GM12878 (cell line): ENCODE data around the gene PRRX2. TPM values are rescaled to one million over a fixed set of nuclear protein-coding genes. Genes with fewer than 3 reads are reported as not detected.

Experiments
- ATAC-seq: fragments of 200-7000 bp; cut with Tn5 transposase; 3 replicates; pipeline ENCODE4 v1.9.1; 2020; ENCODE audit warnings: mild to moderate bottlenecking, moderate library complexity
- BruUV-seq: library from RNA; stranded (reverse); fragments of 400-500 nt; replicated peaks from 2 replicates; lab custom pipeline; 2021; lab: Mats Ljungman, UMichigan
- CTCF ChIA-PET: fragments of 300-600 bp; sonication (Branson Sonifier 250); formaldehyde crosslinking; extraction: SDS; loops from one replicate; lab custom pipeline; 2021; ENCODE audit warnings: inconsistent platforms; lab: Yijun Ruan, JAX
- POLR2A ChIA-PET: fragments of 350-600 bp; formaldehyde crosslinking; extraction: SDS; loops from one replicate; lab custom pipeline; 2021; ENCODE audit warnings: inconsistent platforms; lab: Charles Lee
- RAD21 ChIA-PET: fragments of 300-600 bp; sonication (Branson Sonifier 250); formaldehyde crosslinking; loops from one replicate; lab custom pipeline; 2023; ENCODE audit warnings: antibody characterized with exemption; ENCODE audit not compliant: unreplicated experiment; lab: Charles Lee
- SMC1A ChIA-PET: fragments of 300-600 bp; sonication (Branson Sonifier 250); formaldehyde crosslinking; loops from one replicate; lab custom pipeline; 2023; ENCODE audit not compliant: unreplicated experiment, uncharacterized antibody; lab: Charles Lee
- DNase-seq: peaks from one replicate; pipeline ENCODE4 v3.0.0-alpha.2; 2011; ENCODE audit warnings: low read depth, low spot score
- FAIRE-seq: peaks from 3 replicates; lab custom pipeline; 2011; peaks lifted over from hg19 to GRCh38; lab: Jason Lieb, UNC
- H2AFZ ChIP-seq: 2 replicates; pipeline ENCODE4 v1.6.0; 2011; ENCODE audit warnings: low read depth, low read length, control low read depth; ENCODE audit not compliant: control insufficient read depth
- H3K27ac ChIP-seq: 2 replicates; pipeline ENCODE4 v1.5.1; 2011; ENCODE audit warnings: control low read depth; ENCODE audit not compliant: control insufficient read depth, insufficient read depth
- H3K27me3 ChIP-seq, 2 experiments: replicated peaks in 1 of 2; 2 replicates each; pipeline versions ENCODE4 v1.6.0 to v1.6.1; 2011; ENCODE audit warnings: low read length in 1 of 2; ENCODE audit not compliant: control insufficient read depth in 2 of 2, insufficient read depth in 2 of 2
- H3K36me3 ChIP-seq, 2 experiments: 2 replicates each; pipeline ENCODE4 v1.5.1; 2011; ENCODE audit warnings: low read length in 1 of 2; ENCODE audit not compliant: control insufficient read depth in 2 of 2, insufficient read depth in 2 of 2
- H3K4me1 ChIP-seq: 2 replicates; pipeline ENCODE4 v1.6.1; 2011; ENCODE audit warnings: mild to moderate bottlenecking, low read length, moderate library complexity, mixed read lengths; ENCODE audit not compliant: control insufficient read depth, insufficient read depth
- H3K4me2 ChIP-seq: 2 replicates; pipeline ENCODE4 v1.6.0; 2011; ENCODE audit warnings: control low read depth; ENCODE audit not compliant: control insufficient read depth, insufficient read depth
- H3K4me3 ChIP-seq: fragments of 200-600 bp; sonication (generic); 2 replicates; pipeline ENCODE4 v1.5.1; 2016
- H3K79me2 ChIP-seq: 2 replicates; pipeline ENCODE4 v1.6.0; 2011; ENCODE audit warnings: low read length; ENCODE audit not compliant: control insufficient read depth, insufficient read depth
- H3K9ac ChIP-seq: 2 replicates; pipeline ENCODE4 v1.8.0; 2011; ENCODE audit warnings: low read length, control low read depth, mixed read lengths; ENCODE audit not compliant: control insufficient read depth, insufficient read depth
- H3K9me3 ChIP-seq: replicated peaks from 3 replicates; pipeline ENCODE4 v1.5.1; 2011; ENCODE audit warnings: mild to moderate bottlenecking, low read length; ENCODE audit not compliant: control insufficient read depth, insufficient read depth
- H4K20me1 ChIP-seq: 2 replicates; pipeline ENCODE4 v1.6.0; 2011; ENCODE audit not compliant: control insufficient read depth, insufficient read depth
- BACH1 ChIP-seq: fragments of 450-650 bp; IDR thresholded peaks from 2 replicates; pipeline ENCODE4 v1.6.1; 2017; ENCODE audit warnings: mild to moderate bottlenecking, borderline replicate concordance
- BMI1 ChIP-seq: fragments of 450-650 bp; IDR thresholded peaks from 2 replicates; pipeline ENCODE4 v1.6.1; 2016; ENCODE audit warnings: mild to moderate bottlenecking, moderate library complexity, borderline replicate concordance
- IKZF2 ChIP-seq, 2 experiments: fragments of 450-650 bp; IDR thresholded peaks; 2 replicates each; pipeline ENCODE4 v1.6.1; 2017; ENCODE audit warnings: mild to moderate bottlenecking in 2 of 2, moderate library complexity in 2 of 2
- IRF4 ChIP-seq: IDR thresholded peaks from 2 replicates; pipeline ENCODE4 v1.6.1; 2011; ENCODE audit warnings: low read depth, low read length
- RAD21 ChIP-seq: IDR thresholded peaks from 2 replicates; pipeline ENCODE4 v1.6.1; 2011; ENCODE audit warnings: mild to moderate bottlenecking, low read depth, low read length, moderate library complexity; ENCODE audit not compliant: insufficient read depth
- WGBS: methylation state at CpG from one replicate; pipeline ENCODE4 v1.1.6; 2016; ENCODE audit warnings: low lambda C conversion rate; ENCODE audit not compliant: insufficient replicate concordance, insufficient coverage; ENCODE audit errors: missing lambda C conversion rate; 5-methylcytosine and 5-hydroxymethylcytosine counted together
- in situ Hi-C: fragments of 300-500 bp; cut with MboI; formaldehyde crosslinking; loops from 9 replicates; pipeline ENCODE4 v1.14.3; 2018; ENCODE audit warnings: mixed read lengths
- intact Hi-C: fragments of 100-400 bp; cut with micrococcal nuclease; formaldehyde crosslinking; loops from one replicate; pipeline ENCODE4 v1.14.2; 2022; ENCODE audit not compliant: unreplicated experiment
- polyA plus RNA-seq, 11 experiments: library from polyadenylated mRNA; depleted of rRNA in 4 of 11; unstranded in 6 of 11; stranded (reverse) in 5 of 11; fragments of >200 nt; fragmentation: Nextera tagmentation in 4 of 11; fragmentation: Illumina TruSeq in 1 of 11; extraction: Ambion mirVana in 4 of 11; extraction: Trizol in 1 of 11; gene quantifications; 1 replicate in 1 of 11; 2 replicates in 10 of 11; pipeline versions ENCODE4 v1.2.1 to v1.2.3, GENCODE V29; 2011 to 2016; ENCODE audit warnings: inconsistent platforms in 2 of 11, missing spikeins in 2 of 11, low read depth in 1 of 11
- total RNA-seq, 4 experiments: library from RNA; depleted of rRNA in 3 of 4; stranded (reverse); fragments of >200 nt in 3 of 4; fragmentation: Illumina TruSeq in 1 of 4; extraction: Trizol in 1 of 4; gene quantifications; 2 replicates each; pipeline versions ENCODE4 v1.2.1 to v1.2.3, GENCODE V29; 2013 to 2021
- TF ChIP-seq, protein P1 (sequence below): fragments of 450-650 bp; conservative IDR thresholded peaks from 2 replicates; pipeline ENCODE4 v1.6.1; 2017; ENCODE audit warnings: mild to moderate bottlenecking, moderate library complexity
- TF ChIP-seq, protein P2 (sequence below): fragments of 450-650 bp; IDR thresholded peaks from 2 replicates; pipeline ENCODE4 v1.6.1; 2017; ENCODE audit warnings: borderline replicate concordance

PRRX2 gene
- total and polyA plus RNA-seq, 10 of the 15 experiments (the other 5 are each of a cell fraction or from before 2014, with no cell fraction given) = not detected

DNA sequence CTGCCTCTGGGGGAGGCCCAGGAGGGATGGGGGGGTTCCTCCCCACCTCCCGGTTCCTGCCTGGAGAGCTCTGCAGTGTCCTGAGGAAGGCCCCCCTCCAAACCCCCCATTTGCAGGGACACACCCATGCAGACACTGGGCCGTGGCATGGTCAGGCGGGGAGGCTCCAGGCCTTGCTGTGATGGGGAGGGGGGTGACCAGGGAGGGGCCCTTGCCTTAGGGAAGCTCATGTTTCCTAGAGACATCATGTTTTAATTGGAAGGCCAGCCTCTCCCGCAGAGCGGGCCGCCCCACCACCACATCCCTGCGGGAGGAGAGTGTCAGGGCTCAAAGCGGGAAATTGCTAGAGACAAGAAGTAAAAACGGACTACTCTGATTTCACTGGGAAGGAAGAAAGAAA is 12.0 kb downstream of the PRRX2 start:
- SMC1A ChIA-PET = no interaction called here
- Histone ChIP-seq H3K4me3 (no peak overlapping the region), H3K4me1 (no peaks in the 10 kb centered on the region), H3K27me3 (no peaks in the 10 kb centered on the region; a peak in 2 of 4 replicates), H3K9me3 (no peaks in the 10 kb centered on the region), H2AFZ (no peak overlapping the region), H3K27ac (no peak overlapping the region), H3K9ac (no peak overlapping the region), H3K79me2 (no peaks in the 10 kb centered on the region), H3K4me2 (no peak overlapping the region), H3K36me3 (no peaks in the 10 kb centered on the region), H4K20me1 (no peaks in the 10 kb centered on the region)
- WGBS = 58% methylated on average over 9 of the region's 9 CpGs
- no peak for ATAC-seq
- BruUV-seq = no TSS peak
- intact Hi-C loops = no loop called here
- CTCF ChIA-PET = no interaction called here
- TF ChIP-seq, protein P1, sequence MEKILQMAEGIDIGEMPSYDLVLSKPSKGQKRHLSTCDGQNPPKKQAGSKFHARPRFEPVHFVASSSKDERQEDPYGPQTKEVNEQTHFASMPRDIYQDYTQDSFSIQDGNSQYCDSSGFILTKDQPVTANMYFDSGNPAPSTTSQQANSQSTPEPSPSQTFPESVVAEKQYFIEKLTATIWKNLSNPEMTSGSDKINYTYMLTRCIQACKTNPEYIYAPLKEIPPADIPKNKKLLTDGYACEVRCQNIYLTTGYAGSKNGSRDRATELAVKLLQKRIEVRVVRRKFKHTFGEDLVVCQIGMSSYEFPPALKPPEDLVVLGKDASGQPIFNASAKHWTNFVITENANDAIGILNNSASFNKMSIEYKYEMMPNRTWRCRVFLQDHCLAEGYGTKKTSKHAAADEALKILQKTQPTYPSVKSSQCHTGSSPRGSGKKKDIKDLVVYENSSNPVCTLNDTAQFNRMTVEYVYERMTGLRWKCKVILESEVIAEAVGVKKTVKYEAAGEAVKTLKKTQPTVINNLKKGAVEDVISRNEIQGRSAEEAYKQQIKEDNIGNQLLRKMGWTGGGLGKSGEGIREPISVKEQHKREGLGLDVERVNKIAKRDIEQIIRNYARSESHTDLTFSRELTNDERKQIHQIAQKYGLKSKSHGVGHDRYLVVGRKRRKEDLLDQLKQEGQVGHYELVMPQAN = no peak
- TF ChIP-seq, protein P2, sequence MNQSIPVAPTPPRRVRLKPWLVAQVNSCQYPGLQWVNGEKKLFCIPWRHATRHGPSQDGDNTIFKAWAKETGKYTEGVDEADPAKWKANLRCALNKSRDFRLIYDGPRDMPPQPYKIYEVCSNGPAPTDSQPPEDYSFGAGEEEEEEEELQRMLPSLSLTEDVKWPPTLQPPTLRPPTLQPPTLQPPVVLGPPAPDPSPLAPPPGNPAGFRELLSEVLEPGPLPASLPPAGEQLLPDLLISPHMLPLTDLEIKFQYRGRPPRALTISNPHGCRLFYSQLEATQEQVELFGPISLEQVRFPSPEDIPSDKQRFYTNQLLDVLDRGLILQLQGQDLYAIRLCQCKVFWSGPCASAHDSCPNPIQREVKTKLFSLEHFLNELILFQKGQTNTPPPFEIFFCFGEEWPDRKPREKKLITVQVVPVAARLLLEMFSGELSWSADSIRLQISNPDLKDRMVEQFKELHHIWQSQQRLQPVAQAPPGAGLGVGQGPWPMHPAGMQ = no peak
- TF ChIP-seq BMI1 (no peak), BACH1 (no peak), IKZF2 (IDR thresholded peaks at IDR 0.05) (no peak), RAD21 (no peak), IRF4 (no peak)
- POLR2A ChIA-PET = no interaction called here
- DNase-seq = no peak
- in situ Hi-C loops = no loop called here
- no peak for FAIRE-seq
- RAD21 ChIA-PET = no interaction called here
